Adrenal gland (tissue), 5 donors: Measurements from ENCODE around the gene PRPF40A.

Experiments used
- CTCF ChIP-seq, 6 experiments: fragments of 450-650 bp in 4 of 6; fragments of 200-600 bp in 2 of 6; sonication (generic) in 1 of 6; IDR thresholded peaks; 1 replicate in 5 of 6; 2 replicates in 1 of 6; pipeline versions ENCODE4 v1.5.1 to v1.8.0; 2016 to 2021; ENCODE audit warnings: antibody characterized with exemption in 6 of 6, mild to moderate bottlenecking in 2 of 6, moderate library complexity in 1 of 6
- POLR2A ChIP-seq, 2 donors: fragments of 450-650 bp; IDR thresholded peaks; one replicate each; pipeline ENCODE4 v1.6.1; 2017; ENCODE audit warnings: antibody characterized with exemption in 2 of 2, mild to moderate bottlenecking in 2 of 2, moderate library complexity in 1 of 2
- donor health status: DM: no; HTN: no; CAD: no.

- TF ChIP-seq CTCF (IDR thresholded peaks at IDR 0.05) (no peak), POLR2A (IDR thresholded peaks at IDR 0.05) (no peak)
Measured at GRCh38 chr2:152683400-152683799, 33.9 kb downstream of the PRPF40A start.
